Astrocyte of the hippocampus (primary cell): ENCODE results near the gene APC2.

Experiments used
- DNase-seq: peaks from one replicate; pipeline ENCODE4 v3.0.0; 2011; ENCODE audit warnings: low read depth, low spot score

The APC2 gene

GRCh38 chr19:1428738-1429391 lies 21.1 kb upstream of the APC2 start:
- no peak for DNase-seq

GRCh38 chr19:1429750-1430149 lies 20.2 kb upstream of the APC2 start:
- DNase-seq = no peak

- DNase-seq = no peak
Measured at GRCh38 chr19:1430246-1430645, 19.7 kb upstream of the APC2 start.

- no peak for DNase-seq
Measured at GRCh38 chr19:1431759-1432506, 18.0 kb upstream of the APC2 start.

- DNase-seq = no peak
Measured at GRCh38 chr19:1432507-1432887, 17.4 kb upstream of the APC2 start.

GRCh38 chr19:1433119-1434039 lies 16.5 kb upstream of the APC2 start:
- DNase-seq = no peak

- DNase-seq = no peak
Measured at GRCh38 chr19:1434040-1434366, 15.9 kb upstream of the APC2 start.

- no peak for DNase-seq
Measured at GRCh38 chr19:1434577-1435060, 15.3 kb upstream of the APC2 start.

GRCh38 chr19:1435378-1435989 lies 14.4 kb upstream of the APC2 start:
- DNase-seq = no peak

- no peak for DNase-seq
Measured at GRCh38 chr19:1437609-1438008, 12.3 kb upstream of the APC2 start.

- DNase-seq = peak; percentile 98
Measured at GRCh38 chr19:1438035-1438932, 11.6 kb upstream of the APC2 start, which contains the start of gene RPS15. RPS15 (plus strand) TSS chr19:1438396; CDS start chr19:1438426, 30 bp downstream.

GRCh38 chr19:1438933-1439354 lies 11.0 kb upstream of the APC2 start:
- no peak for DNase-seq

GRCh38 chr19:1439525-1440417 lies 10.2 kb upstream of the APC2 start:
- peak; percentile 32 for DNase-seq

GRCh38 chr19:1440418-1440801 lies 9.5 kb upstream of the APC2 start:
- DNase-seq = no peak

GRCh38 chr19:1441022-1441426 lies 8.9 kb upstream of the APC2 start:
- no peak for DNase-seq

GRCh38 chr19:1441677-1442438 lies 8.1 kb upstream of the APC2 start:
- DNase-seq = no peak

- peak; percentile 88 for DNase-seq
Measured at GRCh38 chr19:1445185-1445931, 4.6 kb upstream of the APC2 start.
